GM18511 (cell line): ENCODE measurements around the gene ZNF407.

Experiments used
- ATAC-seq: cut with Tn5 transposase; IDR thresholded peaks from one replicate; pipeline ENCODE4 v1.9.1; 2021; ENCODE audit warnings: mild to moderate bottlenecking, moderate library complexity; ENCODE audit not compliant: unreplicated experiment

The ZNF407 gene

DNA sequence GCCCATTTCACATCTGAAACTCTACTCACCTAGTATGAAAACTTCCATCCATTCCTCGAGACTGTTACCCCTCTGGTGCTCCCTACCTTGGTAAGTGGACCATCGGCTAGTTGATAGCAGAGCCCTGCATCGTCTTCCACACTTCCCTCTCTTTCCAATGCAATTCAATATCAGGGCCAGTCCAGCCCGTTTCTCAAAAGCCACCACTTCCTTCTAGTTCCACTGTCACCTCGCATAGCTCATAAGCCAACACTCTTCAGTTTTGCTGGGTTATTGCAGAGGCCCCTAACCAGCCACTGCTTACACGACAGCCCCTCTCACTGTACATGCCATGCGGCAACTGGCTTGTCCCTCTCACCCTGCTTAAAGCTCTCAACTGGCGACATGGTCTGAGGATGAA is 10.2 kb upstream of the ZNF407 start:
- no peak for ATAC-seq

GRCh38 chr18:74589021-74589420 is 8.6 kb upstream of the ZNF407 start:
- ATAC-seq = no peak

GRCh38 chr18:74589811-74590210 is 7.9 kb upstream of the ZNF407 start:
- ATAC-seq = no peak

DNA sequence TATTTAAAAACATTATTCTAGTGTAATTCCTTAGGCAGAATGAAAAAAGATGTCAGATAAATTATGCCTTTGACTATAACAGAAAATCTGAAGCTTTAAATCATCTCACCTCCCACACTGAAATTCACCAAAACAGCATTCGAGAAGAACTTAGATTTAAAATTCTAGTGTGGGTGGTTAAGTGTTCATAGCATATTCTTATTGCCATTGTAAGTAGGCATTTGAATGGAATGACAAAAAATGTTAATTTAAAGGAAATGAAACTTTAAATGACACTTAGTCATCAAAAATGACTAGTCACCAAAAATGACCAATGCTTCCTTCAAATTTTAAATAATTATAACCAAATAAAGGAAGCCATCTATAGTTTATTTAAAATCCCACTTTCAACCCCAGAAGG is 7.0 kb upstream of the ZNF407 start:
- no peak for ATAC-seq

DNA sequence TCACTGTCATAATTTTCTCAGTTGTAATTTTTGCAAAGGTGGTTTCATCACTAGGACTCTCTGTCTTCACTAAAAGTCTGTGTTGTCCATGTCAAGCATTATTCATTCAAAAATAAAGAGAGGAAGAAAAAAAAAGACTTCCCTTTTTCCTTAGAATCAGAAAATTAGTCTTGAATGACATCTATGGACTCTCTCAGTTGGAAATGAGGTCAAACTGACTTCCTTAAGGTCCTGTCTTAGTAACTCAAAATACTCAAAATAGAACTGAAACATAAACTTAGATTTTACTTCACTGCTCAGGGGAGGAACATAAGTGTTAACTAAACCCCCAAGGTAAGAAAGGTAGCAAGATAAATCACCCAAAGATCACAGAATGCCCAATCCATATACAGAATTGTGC is 2.2 kb upstream of the ZNF407 start:
- no peak for ATAC-seq

DNA sequence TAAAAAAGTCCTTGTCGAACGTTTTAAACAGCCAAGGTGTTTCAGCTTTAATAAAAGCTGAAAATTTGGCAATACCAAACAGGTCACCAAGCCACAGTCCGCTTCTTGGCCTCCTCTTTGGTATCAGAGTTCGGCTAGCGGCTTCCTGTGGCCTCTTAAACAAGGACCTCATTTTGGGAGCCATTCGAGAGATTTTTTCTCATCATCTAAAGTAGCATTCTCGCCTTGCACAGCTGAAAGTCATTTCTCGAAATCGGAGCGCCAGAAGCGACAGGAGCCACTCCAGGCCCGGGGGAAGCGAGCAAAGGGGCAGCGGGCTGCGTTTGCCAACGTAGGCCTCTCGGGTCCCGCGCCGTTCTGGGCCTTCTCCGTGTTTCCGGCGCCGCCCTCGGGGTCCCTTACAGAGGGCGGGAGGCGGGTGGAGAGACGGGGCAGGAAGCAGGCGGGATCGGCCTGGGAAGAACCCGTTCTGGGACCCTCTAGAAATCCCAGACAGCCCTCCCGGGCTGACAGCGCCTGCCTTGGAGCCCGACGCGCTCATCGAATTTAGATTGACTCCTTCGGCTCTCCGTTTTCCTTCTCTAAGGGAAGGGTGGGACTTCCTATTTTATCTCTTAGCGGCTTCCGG is 522 bp upstream of the ZNF407 start:
- peak; percentile 42 for ATAC-seq

GRCh38 chr18:74598350-74599001 is 806 bp downstream of the ZNF407 start:
- ATAC-seq = peak; percentile 70

DNA sequence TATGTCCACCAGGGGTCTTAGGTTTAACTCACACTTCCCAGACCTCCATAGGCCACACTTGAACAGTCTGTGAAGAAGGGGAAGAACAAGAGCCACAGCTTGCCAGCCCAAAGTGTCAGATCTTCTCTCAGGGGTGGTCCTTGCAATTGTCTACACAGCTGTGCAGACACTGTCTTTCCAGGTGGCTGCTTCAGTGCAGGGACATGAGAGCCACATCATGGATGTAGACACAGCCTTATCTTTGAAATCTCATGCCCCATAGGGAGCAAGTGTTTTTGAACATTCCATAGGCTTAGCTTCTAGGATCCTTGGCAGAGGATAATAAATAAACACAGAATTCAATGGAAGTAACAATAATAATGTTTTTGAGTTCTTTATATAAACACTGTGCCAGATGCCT is 6.7 kb downstream of the ZNF407 start:
- ATAC-seq = no peak

DNA sequence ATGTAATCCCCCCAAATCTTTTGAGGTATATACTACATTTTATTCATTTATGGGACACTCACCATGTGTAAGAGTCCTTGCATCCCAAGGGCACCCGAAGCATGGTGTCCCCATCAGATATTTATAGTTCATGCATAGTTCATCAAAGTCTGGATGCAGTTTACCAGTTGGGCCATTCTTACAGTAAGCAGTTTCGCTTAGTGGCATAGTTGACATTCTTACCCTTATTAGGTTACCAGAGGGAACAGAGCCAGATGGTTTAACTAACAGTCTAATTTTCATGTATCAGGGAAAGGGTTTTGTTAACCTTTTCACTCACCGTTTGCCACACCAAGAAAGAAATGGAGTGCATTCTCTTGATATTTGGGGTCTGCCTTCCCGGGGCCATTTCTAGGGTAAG is 7.1 kb downstream of the ZNF407 start:
- no peak for ATAC-seq

GRCh38 chr18:74608681-74609080 is 11.0 kb downstream of the ZNF407 start:
- ATAC-seq = no peak

DNA sequence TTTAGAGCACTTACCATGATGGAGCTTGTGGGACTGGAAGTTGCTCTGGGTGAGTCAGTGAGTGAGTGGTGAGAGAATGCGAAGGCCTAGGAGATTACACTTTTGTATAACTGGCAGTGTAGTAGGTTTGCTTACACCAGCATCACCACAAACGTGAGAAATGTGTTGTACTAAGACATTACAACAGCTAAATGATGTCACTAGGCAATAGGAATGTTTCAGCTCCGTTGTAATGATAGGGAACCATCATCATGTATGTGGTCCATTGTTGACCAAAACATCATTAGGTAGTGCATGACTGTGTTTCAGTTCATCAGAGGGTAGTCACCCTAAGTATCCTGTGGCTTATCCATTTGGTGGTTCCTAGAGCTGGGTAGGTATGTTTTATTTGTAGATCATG is 11.9 kb downstream of the ZNF407 start:
- no peak for ATAC-seq

GRCh38 chr18:74610051-74610615 is 12.5 kb downstream of the ZNF407 start:
- peak; percentile 47 for ATAC-seq

GRCh38 chr18:74610860-74611259 is 13.2 kb downstream of the ZNF407 start:
- no peak for ATAC-seq

- ATAC-seq = no peak
Observed at GRCh38 chr18:74611765-74612164, 14.1 kb downstream of the ZNF407 start.

DNA sequence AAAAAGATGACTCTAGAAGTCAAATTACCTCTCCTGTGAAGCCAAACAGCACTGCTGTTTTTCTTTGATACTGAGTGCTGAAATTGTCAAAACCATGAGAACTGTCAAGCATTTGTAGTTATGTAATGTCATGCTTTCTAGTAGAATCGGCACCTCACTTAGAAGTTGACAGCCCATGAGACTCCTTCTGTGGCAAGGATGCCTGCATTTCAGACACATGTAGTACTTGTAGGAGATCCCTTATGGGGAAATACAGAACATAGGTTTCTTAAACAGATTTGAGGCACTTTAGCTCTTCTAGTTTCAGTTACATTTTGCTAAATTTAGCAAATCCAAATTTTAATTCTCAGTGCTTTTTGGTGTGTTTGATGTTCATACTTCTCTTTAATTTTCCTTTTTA is 15.7 kb downstream of the ZNF407 start:
- ATAC-seq = peak; percentile 59

DNA sequence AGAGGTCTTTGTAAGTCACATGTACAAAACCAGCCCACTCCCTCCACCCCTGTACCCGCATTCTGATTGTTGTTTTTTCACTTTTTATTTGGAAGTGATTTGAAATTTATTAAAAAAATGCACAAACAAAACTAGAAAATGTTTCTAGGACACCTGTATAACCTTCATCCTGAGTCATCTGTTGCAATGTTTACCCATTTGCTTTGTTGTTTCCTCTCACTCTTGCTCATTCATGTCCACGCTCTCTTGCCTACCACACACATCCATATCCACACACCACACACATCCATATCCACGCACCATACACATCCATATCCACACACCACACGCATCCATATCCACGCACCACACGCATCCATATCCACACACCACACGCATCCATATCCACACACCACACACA is 18.8 kb downstream of the ZNF407 start:
- no peak for ATAC-seq

DNA sequence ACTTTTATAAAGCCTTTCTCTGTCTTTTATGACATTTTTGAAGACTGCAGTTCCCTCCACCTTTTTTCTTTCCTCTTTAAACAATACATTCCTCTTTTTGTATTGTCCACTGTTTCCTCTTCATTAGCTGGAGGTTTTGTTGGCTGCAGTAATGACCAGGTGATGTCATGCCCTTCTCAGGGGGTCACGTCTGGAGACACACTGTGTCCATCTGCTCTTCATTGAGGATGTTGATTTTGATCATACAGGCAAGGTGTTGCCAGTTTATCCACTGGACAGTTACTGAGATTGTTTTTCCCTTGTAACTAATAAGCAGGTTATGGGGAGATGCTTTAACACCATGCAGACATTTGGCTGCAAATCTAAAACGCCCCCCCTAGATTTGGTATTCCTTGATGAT is 19.8 kb downstream of the ZNF407 start:
- ATAC-seq = no peak

GRCh38 chr18:74622072-74622471 is 24.4 kb downstream of the ZNF407 start:
- no peak for ATAC-seq

- no peak for ATAC-seq
Observed at GRCh38 chr18:74623047-74623816, 25.6 kb downstream of the ZNF407 start.

DNA sequence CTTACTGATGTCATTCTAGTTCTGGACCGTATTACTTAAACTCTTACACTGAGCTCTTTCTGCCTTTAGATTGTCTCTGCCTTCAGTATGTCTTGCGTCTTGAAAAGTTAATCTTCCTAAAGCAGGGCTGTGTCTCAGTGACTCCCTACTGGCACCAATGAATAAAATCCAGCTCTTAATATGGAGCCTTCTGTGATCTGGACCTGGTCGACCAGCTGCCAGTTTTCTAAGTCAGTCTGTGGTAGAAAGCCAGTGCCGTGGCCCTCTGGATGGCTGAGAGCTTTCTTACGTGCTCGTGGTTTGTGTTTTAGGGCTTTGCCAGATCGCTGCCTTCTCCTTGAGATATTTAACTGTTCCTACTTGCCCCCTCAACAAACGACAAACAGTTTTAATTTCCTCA is 26.8 kb downstream of the ZNF407 start:
- ATAC-seq = no peak

DNA sequence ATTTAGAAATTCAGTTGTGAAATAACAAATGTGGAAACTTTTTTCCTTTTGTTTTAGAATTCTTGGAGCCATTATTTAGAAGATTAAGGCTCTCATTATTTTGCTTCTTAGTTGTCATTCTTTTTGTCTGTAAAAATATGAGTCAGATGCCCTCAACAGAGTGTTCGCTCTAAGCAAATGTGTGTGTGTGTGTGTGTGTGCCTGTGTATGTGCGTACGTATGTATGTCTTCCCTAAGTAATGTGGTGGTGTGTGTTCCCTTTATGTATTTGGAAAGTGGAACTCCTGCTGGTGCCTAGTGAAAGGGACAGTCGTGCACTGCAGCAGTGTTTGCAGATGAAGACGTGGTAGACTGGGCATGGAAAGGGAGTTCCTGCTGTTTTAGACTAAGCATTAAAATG is 27.5 kb downstream of the ZNF407 start:
- ATAC-seq = no peak
